Fibroblast of skin of back (primary cell): ENCODE data around the gene TSKS.

Experiments
- DNase-seq: peaks from one replicate; pipeline ENCODE4 v3.0.0-alpha.2; 2013

Gene TSKS

DNA sequence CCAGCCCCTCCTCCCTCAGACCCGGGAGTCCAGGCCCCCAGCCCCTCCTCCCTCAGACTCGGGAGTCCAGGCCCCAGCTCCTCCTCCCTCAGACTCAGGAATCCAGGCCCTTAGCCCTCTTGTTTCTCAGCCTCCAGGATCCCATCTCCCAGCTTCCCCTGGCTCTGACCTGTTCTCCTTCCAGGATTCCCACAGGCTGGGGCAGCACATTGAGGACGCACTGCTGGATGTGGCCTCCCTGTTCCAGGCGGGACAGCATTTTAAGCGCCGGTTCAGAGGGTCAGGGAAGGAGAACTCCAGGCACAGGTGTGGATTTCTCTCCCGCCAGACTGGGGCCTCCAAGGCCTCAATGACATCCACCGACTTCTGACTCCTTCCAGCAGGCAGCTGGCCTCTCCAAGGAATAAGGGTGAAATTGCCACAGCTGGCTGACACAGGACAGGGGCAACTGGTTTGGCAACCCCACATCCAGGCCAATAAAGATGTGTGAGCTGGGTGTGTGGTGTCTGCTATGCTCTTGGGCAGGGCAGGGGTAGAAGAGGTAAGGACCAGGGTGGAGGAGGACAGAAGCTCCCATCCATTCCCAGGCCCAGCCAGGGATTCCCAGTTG lies 49.8 kb downstream of the TSKS start:
- no peak for DNase-seq

DNA sequence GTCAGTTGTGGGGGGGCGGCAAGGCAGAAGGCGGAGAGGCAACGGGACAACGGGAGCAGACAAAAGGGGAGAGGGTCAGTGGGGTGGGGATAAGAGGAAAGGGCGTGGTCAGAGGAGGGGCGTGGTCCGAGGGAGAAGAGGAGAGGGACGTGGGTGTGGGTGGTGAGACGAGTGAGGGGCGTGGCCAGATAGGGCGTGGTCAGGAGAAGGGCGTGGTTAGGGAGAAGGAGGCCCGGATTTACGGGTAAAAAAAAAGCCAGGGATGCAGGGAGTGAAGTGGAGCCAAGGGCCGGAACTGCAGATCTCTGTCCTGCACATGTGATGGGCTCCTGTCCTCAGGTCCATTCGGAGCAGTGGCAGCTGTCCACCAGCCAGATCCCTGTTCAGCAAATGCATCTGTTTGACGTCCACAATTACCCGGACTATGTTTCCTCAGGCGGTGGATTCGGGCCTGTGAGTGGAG lies 50.7 kb downstream of the TSKS start:
- DNase-seq, result no peak

GRCh38 chr19:49710372-49710951 lies 52.6 kb downstream of the TSKS start:
- DNase-seq, result peak; percentile 47

GRCh38 chr19:49705919-49706318 lies 57.2 kb downstream of the TSKS start:
- no peak for DNase-seq

GRCh38 chr19:49704888-49705642 lies 58.0 kb downstream of the TSKS start:
- no peak for DNase-seq

DNA sequence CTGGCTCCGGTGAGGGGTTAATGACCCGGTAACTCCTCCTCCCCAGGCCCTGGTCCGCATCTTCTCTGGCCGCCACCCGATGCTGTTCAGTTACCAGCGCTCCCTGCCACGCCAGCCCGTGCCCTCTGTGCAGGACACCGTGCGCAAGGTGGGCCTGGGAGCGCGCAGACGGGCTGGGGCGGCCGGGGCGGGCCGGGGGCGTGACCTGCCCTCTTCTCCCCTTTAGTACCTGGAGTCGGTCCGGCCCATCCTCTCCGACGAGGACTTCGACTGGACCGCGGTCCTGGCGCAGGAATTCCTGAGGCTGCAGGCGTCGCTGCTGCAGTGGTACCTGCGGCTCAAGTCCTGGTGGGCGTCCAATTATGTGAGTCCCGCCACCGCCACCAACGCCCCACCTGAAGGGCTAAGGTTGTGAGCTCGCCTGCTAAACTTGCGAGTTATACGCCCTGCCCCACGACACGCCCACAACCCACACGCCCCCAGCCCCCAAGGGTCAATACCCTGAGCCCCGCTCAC lies 61.8 kb downstream of the TSKS start:
- DNase-seq, result no peak

- no peak for DNase-seq
Measured at GRCh38 chr19:49700563-49700962, 62.5 kb downstream of the TSKS start.

GRCh38 chr19:49699364-49699763 lies 63.7 kb downstream of the TSKS start:
- DNase-seq, result no peak

GRCh38 chr19:49696865-49697264 lies 66.2 kb downstream of the TSKS start:
- DNase-seq, result no peak

DNA sequence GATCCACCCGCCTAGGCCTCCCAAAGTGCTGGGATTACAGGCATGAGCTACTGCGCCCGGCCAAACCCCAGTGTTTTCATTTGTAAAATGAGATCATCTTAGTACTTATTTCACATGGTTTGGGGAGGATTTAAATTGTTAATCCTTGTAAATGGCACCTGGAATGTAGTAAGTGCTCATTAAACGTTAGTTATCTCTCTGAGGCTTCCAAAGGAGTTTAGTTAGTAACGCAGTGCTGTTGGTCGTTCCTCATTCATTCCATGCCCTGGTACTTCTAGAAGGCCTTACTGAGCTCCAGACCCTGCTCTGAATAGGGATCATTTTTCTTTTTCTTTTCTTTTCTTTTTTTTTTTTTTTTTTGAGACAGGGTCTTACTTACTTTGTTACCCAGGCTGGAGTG lies 67.0 kb downstream of the TSKS start:
- DNase-seq, result no peak

- DNase-seq, result no peak
Measured at GRCh38 chr19:49692147-49692506, 71.0 kb downstream of the TSKS start.

DNA sequence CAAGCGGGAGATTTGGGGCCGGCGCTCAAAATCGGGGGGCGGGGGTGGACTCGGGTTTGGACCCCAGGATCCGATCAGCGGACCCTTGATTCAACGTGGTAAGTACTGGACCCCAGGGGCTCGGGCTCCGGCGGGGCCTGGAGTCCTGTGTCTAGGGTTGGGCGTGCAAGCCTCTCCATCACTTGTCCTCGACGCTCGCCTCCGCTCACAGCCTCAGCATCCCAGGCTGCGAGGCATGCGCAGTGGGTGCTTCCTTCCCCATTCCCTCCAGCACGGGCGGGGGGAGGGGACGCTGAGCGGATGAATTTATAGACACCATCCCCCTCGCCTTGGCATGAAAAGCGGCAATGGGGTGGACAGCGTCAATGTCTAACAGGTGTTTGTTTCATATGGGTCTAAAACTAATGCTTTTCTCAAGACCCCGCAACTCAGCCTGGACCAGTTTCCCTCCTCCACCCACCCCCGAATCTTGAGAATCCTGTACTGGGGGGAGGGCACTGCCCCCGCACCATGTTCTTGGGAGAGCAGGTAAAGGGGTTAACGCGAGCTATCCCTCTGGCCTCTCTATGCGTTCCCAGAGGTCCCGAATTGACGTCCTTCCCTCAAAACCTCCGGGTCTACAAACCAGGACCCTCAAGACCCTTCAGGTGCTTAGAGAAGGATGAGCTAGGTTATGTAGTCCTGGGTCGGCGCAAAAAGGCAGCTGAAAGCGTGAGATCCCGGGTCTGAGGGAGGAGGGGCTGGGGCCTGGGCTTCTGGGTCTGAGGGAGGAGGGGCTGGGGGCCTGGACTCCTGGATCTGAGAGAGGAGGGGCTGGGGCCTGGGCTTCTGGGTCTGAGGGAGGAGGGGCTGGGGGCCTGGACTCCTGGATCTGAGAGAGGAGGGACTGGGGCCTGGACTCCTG lies 71.6 kb downstream of the TSKS start:
- peak; percentile 81 for DNase-seq

DNA sequence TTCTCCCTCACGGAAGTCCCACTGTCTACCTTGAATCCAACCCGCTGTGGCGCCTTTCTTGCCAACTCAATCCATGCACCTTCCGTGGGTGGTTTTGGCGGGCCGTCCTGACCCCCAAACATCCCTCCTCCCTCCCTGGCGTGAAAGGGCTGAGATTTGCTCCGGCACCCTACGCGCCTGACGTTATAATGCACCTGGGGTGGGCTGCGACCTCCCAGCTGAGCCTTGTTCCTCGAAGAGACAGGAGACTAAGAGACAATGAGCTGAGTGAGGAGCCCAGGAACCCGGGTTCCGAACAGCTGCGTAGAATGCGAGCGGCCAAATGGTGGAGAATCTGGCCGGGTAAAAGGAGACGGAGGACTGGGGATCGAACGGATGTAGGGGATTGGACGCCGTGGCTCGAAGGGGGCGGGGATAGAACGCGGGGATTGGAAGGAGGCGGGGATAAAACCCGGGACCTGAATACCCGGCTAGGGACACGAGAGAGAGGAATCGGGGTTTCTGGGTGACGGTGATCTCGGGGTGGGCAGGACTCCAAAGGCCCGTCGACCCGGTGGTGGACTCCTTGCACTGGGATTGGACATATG lies 72.4 kb downstream of the TSKS start, which contains the start of gene CPT1C:
Gene CPT1C (plus strand): TSS at position 461 of the 587 bp plus-strand sequence. CDS start 1,137 bp downstream, outside the sequence.
- peak; percentile 83 for DNase-seq

GRCh38 chr19:49690079-49690655 lies 72.9 kb downstream of the TSKS start:
- DNase-seq, result no peak
